Measurements from ENCODE around the gene PFDN2. TPM values are rescaled to one million over a fixed set of nuclear protein-coding genes. Genes with fewer than 3 reads are reported as not detected.

Gene PFDN2
- total and polyA plus RNA-seq, 2 of the 8 experiments (the other 6 are each of a cell fraction or from before 2014, with no cell fraction given): 66.2 to 71.2 TPM

DNA sequence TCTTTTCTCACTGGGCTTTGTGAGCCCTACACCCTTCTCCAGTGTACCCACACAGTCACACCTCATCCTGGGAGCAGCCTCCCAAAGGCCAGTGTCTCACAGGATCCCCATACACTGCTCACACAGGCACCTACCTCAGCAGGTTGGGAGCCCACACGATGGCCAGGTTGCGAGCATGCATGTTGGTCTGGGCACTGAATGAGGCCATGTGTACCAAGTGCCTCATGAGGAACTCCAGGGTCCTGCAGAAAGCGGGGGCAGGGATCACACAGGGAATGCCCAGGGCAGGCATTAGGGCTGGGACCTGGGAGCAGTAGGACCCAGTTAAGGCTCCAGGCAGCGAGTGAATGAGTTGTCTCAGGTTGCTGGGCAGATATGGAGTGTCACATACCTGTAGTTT is 63.6 kb downstream of the PFDN2 start:
- Histone ChIP-seq H2BK15ac (ENCODE audit: low read length) (0 out of 2 replicates have a peak overlapping the region, but pooled peaks have one; percentile 5), H3K9me3 (ENCODE audit: insufficient read depth in 2 of 2, low read depth in 1 of 2, low read length in 1 of 2) (no peaks in the 10 kb centered on the region), H4K20me1 (replicated peaks in 1 of 2; ENCODE audit: control insufficient read depth in 1 of 2, insufficient read depth in 2 of 2, low read length in 2 of 2) (no peaks in the 10 kb centered on the region), H3K36me3 (ENCODE audit: control insufficient read depth in 2 of 4, insufficient read depth in 4 of 4, low read length in 3 of 4) (no peaks in the 10 kb centered on the region), H2BK5ac (ENCODE audit: low read depth, low read length) (no peak overlapping the region), H3K18ac (ENCODE audit: extremely low read depth, low read length) (no peak overlapping the region), H3K79me1 (ENCODE audit: low read depth, low read length) (no peaks in the 10 kb centered on the region), H2BK12ac (ENCODE audit: low read depth, low read length) (no peak overlapping the region), H3K27me3 (replicated peaks in 1 of 4; ENCODE audit: control insufficient read depth in 3 of 4, extremely low read depth in 1 of 4, insufficient read depth in 3 of 4, low read length in 3 of 4) (no peaks in the 10 kb centered on the region), H3K4ac (replicated peaks; ENCODE audit: insufficient read length, low read depth, low read length) (no peak overlapping the region), H3K14ac (ENCODE audit: insufficient read length) (no peak overlapping the region), H2AFZ (ENCODE audit: low read length) (peak overlapping the region; percentile 45; the same call in 1 of the 2 replicates), H3K4me1 (replicated peaks in 1 of 4; ENCODE audit: control insufficient read depth in 3 of 4, insufficient read depth in 4 of 4, low read length in 3 of 4) (no peaks in the 10 kb centered on the region), H3K23ac (ENCODE audit: insufficient read length) (no peak overlapping the region), H3K4me3 (ENCODE audit: extremely low read depth in 1 of 4, insufficient read depth in 2 of 4, low read depth in 3 of 4, low read length in 4 of 4) (no peak overlapping the region), H3K23me2 (ENCODE audit: low read depth, low read length) (no peaks in the 10 kb centered on the region; the same call in 1 of the 2 replicates), H4K5ac (ENCODE audit: insufficient read length, low read depth, low read length) (no peak overlapping the region), H3K27ac (ENCODE audit: low read depth, low read length) (no peak overlapping the region), H3K4me2 (ENCODE audit: insufficient read depth in 1 of 2, low read depth in 2 of 2, low read length in 2 of 2) (no peak overlapping the region), H4K91ac (replicated peaks; ENCODE audit: insufficient read length, low read length) (no peak overlapping the region), H4K8ac (ENCODE audit: extremely low read depth, insufficient read depth, low read length) (peak overlapping the region; percentile 71; the same call in 1 of the 2 replicates), H2AK5ac (ENCODE audit: low read depth, low read length) (no peak overlapping the region), H3K79me2 (ENCODE audit: control insufficient read depth in 1 of 2, insufficient read depth in 2 of 2, low read length in 2 of 2) (no peaks in the 10 kb centered on the region), H2BK20ac (ENCODE audit: low read length) (no peak overlapping the region), H2BK120ac (replicated peaks; ENCODE audit: low read depth, low read length) (no peak overlapping the region), H3K56ac (replicated peaks; ENCODE audit: insufficient read length, low read depth, low read length) (no peak overlapping the region), H3K9ac (replicated peaks in 1 of 4; ENCODE audit: extremely low read depth in 1 of 4, low read depth in 3 of 4, low read length in 3 of 4) (peak overlapping the region in 1 of 4 experiments; percentile 4; a peak in 1 of 7 replicates)
- ChIA-PET POLR2A (ENCODE audit: partially characterized antibody) (interaction anchor here (1.0 to 2.9 kb wide), 2 partner anchors 9 to 34 kb away, joined by 3 to 21 read pairs; partner anchors contain the start of gene USF1), CTCF (ENCODE audit: partially characterized antibody) (interaction anchor here (0.6 to 2.5 kb wide), 16 partner anchors 9 to 85 kb away, joined by 3 to 12 read pairs (median 4); partner anchors contain the start of genes ARHGAP30, KLHDC9 and USF1)
- 87% methylated on average over 4 of the region's 4 CpGs; no CpG with 5 or more reads in 1 of the 2 experiments for WGBS, 2 experiments (ENCODE audit: extremely low coverage in 1 of 2, insufficient coverage in 1 of 2, insufficient read length in 1 of 2, insufficient replicate concordance in 2 of 2, low coverage in 1 of 2, low lambda C conversion rate in 2 of 2, missing lambda C conversion rate in 1 of 2)
- TF ChIP-seq TEAD4 (IDR thresholded peaks at IDR 0.05; ENCODE audit: low read depth, low read length): no peak
- no peak for TF ChIP-seq SUZ12 (IDR thresholded peaks at IDR 0.05; ENCODE audit: low read length)
- TF ChIP-seq JUN (IDR thresholded peaks at IDR 0.05; ENCODE audit: low read depth, low read length): no peak
- no peak for TF ChIP-seq ASH2L (IDR thresholded peaks at IDR 0.05; ENCODE audit: low read length)
- no peak for TF ChIP-seq SRF (IDR thresholded peaks at IDR 0.05; ENCODE audit: low read depth, low read length)
- no peak for TF ChIP-seq GABPA (IDR thresholded peaks at IDR 0.05; ENCODE audit: borderline replicate concordance, insufficient read depth, low read length)
- no peak for TF ChIP-seq POU5F1 (IDR thresholded peaks at IDR 0.05; ENCODE audit: low read depth, low read length)
- TF ChIP-seq EP300 (IDR thresholded peaks at IDR 0.05; ENCODE audit: borderline replicate concordance in 1 of 2, low read depth in 2 of 2, low read length in 2 of 2): no peak
- TF ChIP-seq CBX5 (IDR thresholded peaks at IDR 0.05; ENCODE audit: low read depth, low read length): no peak
- TF ChIP-seq CEBPB (IDR thresholded peaks at IDR 0.05; ENCODE audit: low read depth, low read length): no peak
- no peak for TF ChIP-seq BACH1 (IDR thresholded peaks at IDR 0.05; ENCODE audit: low read length)
- TF ChIP-seq SP4 (IDR thresholded peaks at IDR 0.05; ENCODE audit: low read length): no peak
- TF ChIP-seq POLR2AphosphoS5 (IDR thresholded peaks at IDR 0.05; ENCODE audit: low read depth, low read length): no peak
- no peak for TF ChIP-seq SIRT6 (IDR thresholded peaks at IDR 0.05; ENCODE audit: low read length)
- FAIRE-seq (no peak), DNase-seq (ENCODE audit: low read depth in 1 of 2, low spot score in 2 of 2) (no peak)

Data from H1 (cell line).